Fibroblast of mammary gland (primary cell): ENCODE measurements around the gene CARNS1.
A peak's percentile ranks its signal among the peaks of the same experiment; 100 is the strongest.

ENCODE experiments used
- DNase-seq: peaks from one replicate; pipeline ENCODE4 v3.0.0-alpha.2; 2010; ENCODE audit warnings: low read depth
- H3K4me3 ChIP-seq: 2 replicates; pipeline ENCODE4 v1.5.1; 2011; ENCODE audit warnings: low read depth, mild to moderate bottlenecking, low read length, moderate library complexity; ENCODE audit not compliant: control insufficient read depth
- TF ChIP-seq, protein P1 (sequence below): conservative IDR thresholded peaks from 2 replicates; pipeline ENCODE4 v1.5.1; 2011; ENCODE audit warnings: low read depth, low read length, inconsistent platforms; ENCODE audit not compliant: control insufficient read depth, insufficient read depth

The CARNS1 gene

DNA sequence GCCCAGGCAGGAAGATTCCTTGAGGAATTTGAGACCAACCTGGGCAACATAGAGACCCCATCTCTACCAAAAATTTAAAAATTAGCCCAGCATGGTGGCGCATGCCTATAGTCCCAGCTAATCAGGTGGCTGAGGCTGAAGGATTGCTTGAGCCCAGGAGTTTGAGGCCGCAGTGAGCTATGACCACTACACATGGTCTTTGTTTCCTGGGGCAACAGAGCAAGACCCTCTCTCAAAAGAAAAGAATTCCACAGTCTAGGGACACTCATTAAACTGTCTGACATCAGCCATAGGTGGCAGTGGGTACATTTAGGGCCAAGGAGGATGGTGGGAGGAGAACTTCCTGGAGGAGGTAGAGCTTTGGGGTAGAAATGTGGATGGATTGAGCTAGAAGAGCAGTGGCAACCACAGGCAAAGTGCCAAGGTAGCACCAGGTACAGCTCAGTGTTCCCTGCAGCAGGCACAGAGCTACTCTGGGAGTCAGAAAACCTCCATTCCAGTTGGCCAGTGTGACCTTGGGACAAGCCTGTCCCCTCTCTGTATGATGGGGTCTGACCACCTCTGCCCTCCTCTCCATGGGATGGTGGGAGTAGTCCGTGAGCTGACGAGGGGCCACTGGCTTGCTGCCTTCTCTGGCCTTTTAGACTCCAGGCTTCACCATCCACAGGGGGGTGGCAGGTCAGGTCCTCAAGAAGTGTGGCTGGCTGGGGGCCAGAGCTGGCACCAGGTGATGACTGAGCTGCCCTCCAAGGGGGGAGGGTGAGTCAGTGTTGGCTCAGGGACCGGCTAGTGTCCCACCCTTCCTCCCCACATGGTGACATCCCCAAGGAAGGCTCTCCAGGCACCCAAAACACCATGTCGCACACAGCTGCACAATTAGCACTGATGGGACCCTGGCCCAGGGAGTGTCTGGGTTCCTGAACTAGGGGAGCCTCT is 38.3 kb upstream of the CARNS1 start:
- DNase-seq = no peak
- TF ChIP-seq, protein P1, sequence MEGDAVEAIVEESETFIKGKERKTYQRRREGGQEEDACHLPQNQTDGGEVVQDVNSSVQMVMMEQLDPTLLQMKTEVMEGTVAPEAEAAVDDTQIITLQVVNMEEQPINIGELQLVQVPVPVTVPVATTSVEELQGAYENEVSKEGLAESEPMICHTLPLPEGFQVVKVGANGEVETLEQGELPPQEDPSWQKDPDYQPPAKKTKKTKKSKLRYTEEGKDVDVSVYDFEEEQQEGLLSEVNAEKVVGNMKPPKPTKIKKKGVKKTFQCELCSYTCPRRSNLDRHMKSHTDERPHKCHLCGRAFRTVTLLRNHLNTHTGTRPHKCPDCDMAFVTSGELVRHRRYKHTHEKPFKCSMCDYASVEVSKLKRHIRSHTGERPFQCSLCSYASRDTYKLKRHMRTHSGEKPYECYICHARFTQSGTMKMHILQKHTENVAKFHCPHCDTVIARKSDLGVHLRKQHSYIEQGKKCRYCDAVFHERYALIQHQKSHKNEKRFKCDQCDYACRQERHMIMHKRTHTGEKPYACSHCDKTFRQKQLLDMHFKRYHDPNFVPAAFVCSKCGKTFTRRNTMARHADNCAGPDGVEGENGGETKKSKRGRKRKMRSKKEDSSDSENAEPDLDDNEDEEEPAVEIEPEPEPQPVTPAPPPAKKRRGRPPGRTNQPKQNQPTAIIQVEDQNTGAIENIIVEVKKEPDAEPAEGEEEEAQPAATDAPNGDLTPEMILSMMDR = no peak
- no peak overlapping the region for H3K4me3 ChIP-seq

DNA sequence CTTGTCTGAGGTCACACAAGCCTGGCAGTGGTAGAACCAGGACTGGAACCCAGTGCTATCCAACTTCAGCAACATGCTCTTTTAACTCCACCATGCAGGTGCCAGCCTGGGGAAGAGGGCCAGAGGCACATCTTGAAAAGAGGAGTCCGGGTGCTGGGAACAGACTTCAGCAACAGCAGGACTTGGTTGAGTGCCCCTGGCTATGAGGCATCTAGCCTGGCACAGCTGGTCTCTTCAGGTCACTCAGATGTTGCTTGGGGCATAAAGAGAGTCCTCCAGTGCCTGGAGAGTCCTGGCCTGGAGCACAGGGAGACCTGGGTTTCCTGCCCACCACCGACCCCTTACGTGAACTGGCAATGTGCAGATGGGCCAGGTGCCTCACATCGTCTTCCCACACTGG is 36.9 kb upstream of the CARNS1 start:
- H3K4me3 ChIP-seq = no peak overlapping the region
- TF ChIP-seq, protein P1 = no peak
- DNase-seq = no peak

DNA sequence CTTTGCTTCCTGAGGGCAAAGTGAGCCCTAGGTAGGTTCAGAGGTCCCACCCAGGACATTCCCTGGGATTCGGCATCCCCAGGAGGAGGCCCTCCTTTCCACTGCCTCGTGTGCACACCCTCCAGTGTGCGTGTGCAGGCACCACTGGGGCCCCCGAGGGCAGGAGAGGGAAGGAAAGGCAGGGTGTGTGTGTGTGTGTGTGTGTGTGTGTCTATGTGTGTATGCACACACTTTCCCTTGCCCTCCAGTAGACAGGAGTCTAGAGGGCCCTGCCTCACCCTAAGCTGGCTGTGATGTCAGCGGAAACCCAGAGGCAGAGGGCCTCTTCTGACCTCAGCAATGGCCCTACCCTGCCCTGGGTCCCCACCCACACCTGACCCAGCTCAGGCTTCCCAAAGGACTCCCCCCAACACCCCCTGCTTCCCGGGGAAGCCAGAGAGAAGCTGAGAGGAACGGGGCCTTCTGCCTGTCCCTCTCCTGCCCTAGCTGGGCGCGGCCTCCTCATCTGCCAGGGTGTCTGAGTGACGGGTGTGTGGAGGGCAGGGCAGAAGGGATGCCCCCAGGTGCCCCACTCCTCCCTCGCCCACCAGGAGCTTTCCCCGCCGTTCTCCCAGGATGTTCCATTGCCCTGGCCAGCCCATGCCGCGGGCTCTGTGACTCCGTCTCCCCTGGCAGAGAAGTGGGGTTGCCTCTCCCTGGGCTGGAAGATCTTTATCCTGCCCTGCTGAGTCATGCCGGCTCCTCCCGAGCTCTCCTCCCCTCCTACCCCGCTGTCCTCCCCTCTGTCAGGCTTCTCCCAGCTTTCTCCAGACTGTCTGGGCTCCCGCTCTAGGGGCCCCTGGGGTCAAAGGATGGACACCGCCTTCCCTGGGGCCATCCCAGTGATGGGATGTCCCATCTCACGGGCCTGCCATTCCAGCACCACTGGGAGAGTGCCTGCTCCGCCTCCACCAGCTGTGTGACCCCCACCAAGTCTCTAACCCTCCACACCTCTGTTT is 36.1 kb upstream of the CARNS1 start:
- DNase-seq = peak; percentile 61
- TF ChIP-seq, protein P1 = no peak
- H3K4me3 ChIP-seq = no peak overlapping the region

DNA sequence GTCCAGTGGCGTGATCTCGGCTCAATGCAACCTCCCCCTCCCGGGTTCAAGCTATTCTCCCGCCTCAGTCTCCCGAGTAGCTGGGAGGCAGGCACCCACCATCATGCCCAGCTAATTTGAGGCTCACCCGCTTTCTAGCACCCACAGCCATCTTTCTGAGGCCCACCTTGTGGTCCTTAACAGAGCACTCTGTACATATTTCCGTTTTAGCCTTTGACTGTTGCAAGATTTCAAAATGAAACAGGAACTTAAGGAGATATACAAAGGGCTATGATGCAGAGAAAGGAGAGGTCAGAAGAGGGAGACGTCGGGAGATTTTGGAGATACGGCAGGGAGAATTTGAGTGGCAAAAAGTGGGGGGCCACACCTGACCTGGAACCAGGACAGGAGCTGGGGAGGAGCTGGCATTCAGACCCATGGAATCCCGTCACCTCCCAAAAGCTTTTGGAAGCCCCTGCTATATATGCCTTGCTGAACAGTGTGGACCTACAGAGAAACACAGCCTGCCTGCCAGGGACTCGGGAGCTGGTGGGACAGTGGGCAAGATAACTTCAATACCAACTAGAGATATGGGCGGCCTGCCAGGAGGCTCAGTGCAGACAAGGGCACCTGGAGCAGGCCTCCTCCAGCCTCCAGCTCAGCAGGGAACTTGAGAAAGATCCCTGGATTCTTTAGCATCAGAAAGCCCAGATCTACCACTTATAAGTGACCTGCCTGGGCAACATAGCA is 34.1 kb upstream of the CARNS1 start:
- DNase-seq = no peak
- TF ChIP-seq, protein P1 = no peak
- no peak overlapping the region for H3K4me3 ChIP-seq

DNA sequence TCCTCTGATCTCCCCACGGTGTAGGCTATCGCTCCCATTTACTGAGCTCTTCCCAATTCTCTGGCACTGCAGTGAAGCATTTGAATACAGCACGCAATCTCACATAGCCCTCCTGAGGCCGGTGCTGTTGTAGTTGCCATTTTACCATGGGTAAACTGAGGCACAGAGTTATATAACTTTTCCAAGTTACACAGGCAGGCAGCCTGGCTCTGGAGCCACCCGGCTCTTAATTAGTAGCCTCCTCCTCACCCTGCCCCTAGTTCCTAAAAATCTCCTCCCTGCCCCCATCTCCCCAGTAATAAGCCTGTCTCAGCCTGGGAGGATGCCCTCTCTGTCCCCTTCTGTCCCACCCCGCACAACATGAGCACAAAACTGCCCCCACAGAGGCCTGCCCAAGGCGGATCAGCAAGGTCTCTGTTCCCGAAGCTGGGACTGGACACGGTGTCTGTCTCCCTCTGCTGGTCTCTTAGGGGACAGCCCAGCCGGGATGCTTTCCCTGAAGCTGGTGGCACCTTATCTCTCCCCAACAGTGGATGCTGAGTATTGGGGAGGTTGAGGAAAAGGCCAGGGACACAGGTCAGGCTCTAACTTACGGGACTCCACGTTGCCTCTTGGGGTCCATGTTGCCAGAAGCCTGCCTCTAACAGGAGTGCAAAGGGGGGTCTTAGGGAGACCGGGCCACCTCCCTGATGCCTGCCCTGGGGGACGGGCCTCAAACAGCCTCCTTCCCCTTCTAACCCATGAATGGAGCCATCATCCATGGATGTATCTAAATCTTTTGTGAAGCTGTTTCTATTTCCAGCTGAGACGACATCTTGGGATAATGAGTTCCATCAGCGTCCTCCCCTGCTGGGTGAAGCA is 33.0 kb upstream of the CARNS1 start:
- DNase-seq = peak; percentile 78
- H3K4me3 ChIP-seq = no peak overlapping the region
- TF ChIP-seq, protein P1 = peak; percentile 99
